SU-DHL-6 (cell line): ENCODE results near the gene PTBP3.

Source experiments
- H2AFZ ChIP-seq: fragments of 200-600 bp; sonication (generic); 2 replicates; pipeline ENCODE4 v1.6.1; 2014; ENCODE audit warnings: low read depth, mild to moderate bottlenecking, moderate library complexity, mixed read lengths, antibody characterized with exemption, low read length; ENCODE audit not compliant: severe bottlenecking
- H3F3A ChIP-seq: fragments of 200-600 bp; shearing (Covaris generic); 2 replicates; pipeline ENCODE4 v1.6.0; 2016; ENCODE audit warnings: antibody characterized with exemption, mild to moderate bottlenecking; ENCODE audit not compliant: insufficient read depth
- H3K27ac ChIP-seq: fragments of 200-600 bp; sonication (generic); 2 replicates; pipeline ENCODE4 v1.5.1; 2016; ENCODE audit warnings: low read depth, mild to moderate bottlenecking, low read length, moderate library complexity, mixed read lengths
- H3K27me3 ChIP-seq: fragments of 200-600 bp; sonication (generic), shearing (Covaris generic); 2 replicates; pipeline ENCODE4 v1.6.0; 2014; ENCODE audit warnings: mild to moderate bottlenecking, low read length
- H3K36me3 ChIP-seq: fragments of 200-600 bp; sonication (generic); 2 replicates; pipeline ENCODE4 v1.6.1; 2014; ENCODE audit warnings: mild to moderate bottlenecking, low read length, mixed read lengths
- H3K4me2 ChIP-seq: fragments of 300-600, 200-600 bp; shearing (Covaris generic), sonication (generic); 2 replicates; pipeline ENCODE4 v1.6.0; 2014; ENCODE audit warnings: low read length, low read depth, mild to moderate bottlenecking; ENCODE audit not compliant: poor library complexity, severe bottlenecking
- H3K4me3 ChIP-seq: fragments of 200-600 bp; sonication (generic); 2 replicates; pipeline ENCODE4 v1.5.1; 2014; ENCODE audit warnings: antibody characterized with exemption, low read length, mild to moderate bottlenecking, mixed read lengths; ENCODE audit not compliant: insufficient read depth, poor library complexity, severe bottlenecking
- H3K79me2 ChIP-seq: fragments of 200-600 bp; sonication (generic); 2 replicates; pipeline ENCODE4 v1.6.1; 2014; ENCODE audit warnings: mild to moderate bottlenecking, low read length, moderate library complexity; ENCODE audit not compliant: insufficient read depth
- H3K9ac ChIP-seq: fragments of 200-600 bp; sonication (generic); 2 replicates; pipeline ENCODE4 v1.7.0; 2014; ENCODE audit warnings: mild to moderate bottlenecking, low read length
- H3K9me2 ChIP-seq: fragments of 200-600 bp; sonication (generic); replicated peaks from 2 replicates; pipeline ENCODE4 v1.6.1; 2014; ENCODE audit warnings: low read length; ENCODE audit not compliant: insufficient read depth
- H3K9me3 ChIP-seq: fragments of 200-600 bp; sonication (generic); 2 replicates; pipeline ENCODE4 v1.6.1; 2014; ENCODE audit warnings: low read length, mixed read lengths; ENCODE audit not compliant: insufficient read depth
- H4K20me1 ChIP-seq: fragments of 200-600 bp; sonication (generic); 2 replicates; pipeline ENCODE4 v1.6.1; 2014; ENCODE audit warnings: low read depth, mild to moderate bottlenecking, antibody characterized with exemption, low read length, moderate library complexity, mixed read lengths
- CTCF ChIP-seq: fragments of 200-600 bp; sonication (generic); IDR thresholded peaks from one replicate; pipeline ENCODE4 v1.5.1; 2017; ENCODE audit warnings: antibody characterized with exemption, mild to moderate bottlenecking, low read length, moderate library complexity; ENCODE audit not compliant: insufficient read depth, poor library complexity, severe bottlenecking
- EZH2phosphoT487 ChIP-seq: fragments of 200-600 bp; sonication (generic), shearing (Covaris generic); conservative IDR thresholded peaks from 2 replicates; pipeline ENCODE4 v1.6.1; 2018; ENCODE audit warnings: mild to moderate bottlenecking, antibody characterized with exemption, low read length, moderate library complexity, mixed read lengths

PTBP3 gene

DNA sequence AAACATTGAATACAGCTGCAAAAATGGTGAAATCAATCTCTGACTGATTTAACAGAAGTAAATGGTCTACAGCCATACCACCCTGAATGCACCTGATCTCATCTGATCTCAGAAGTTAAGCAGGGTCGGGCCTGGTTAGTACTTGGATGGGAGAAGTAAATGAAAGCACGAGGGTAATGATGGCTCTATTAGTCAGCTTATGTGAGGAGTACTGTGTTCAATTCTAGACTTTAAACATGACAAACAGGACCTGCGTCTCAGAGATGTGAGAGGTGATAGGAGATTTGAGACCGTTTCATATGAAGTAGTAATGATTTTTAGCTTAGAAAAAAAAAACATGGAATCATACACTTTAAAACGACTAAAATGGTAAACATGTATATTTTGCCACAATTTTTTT lies 81.2 kb downstream of the PTBP3 start:
- Histone ChIP-seq H3F3A (no peaks in the 10 kb centered on the region; the same call in 1 of the 2 replicates), H3K4me2 (no peak overlapping the region), H3K9me3 (no peaks in the 10 kb centered on the region), H3K27me3 (no peaks in the 10 kb centered on the region), H2AFZ (no peak overlapping the region), H3K4me3 (no peak overlapping the region), H3K9ac (no peak overlapping the region), H3K9me2 (no peaks in the 10 kb centered on the region), H3K27ac (no peak overlapping the region), H4K20me1 (no peaks in the 10 kb centered on the region), H3K36me3 (peaks cover 26% of the 10 kb centered on the region; the same call in 1 of the 2 replicates), H3K79me2 (0 out of 2 replicates have a peak, but pooled peaks cover 4% of the 10 kb centered on the region)
- TF ChIP-seq EZH2phosphoT487: no peak
- TF ChIP-seq CTCF: no peak

- Histone ChIP-seq H2AFZ (no peak overlapping the region), H3K9ac (no peak overlapping the region), H4K20me1 (no peaks in the 10 kb centered on the region), H3K9me2 (no peaks in the 10 kb centered on the region), H3K4me3 (no peak overlapping the region), H3K9me3 (no peaks in the 10 kb centered on the region), H3F3A (no peaks in the 10 kb centered on the region; the same call in 1 of the 2 replicates), H3K79me2 (no peaks in the 10 kb centered on the region), H3K27ac (no peak overlapping the region), H3K4me2 (no peak overlapping the region), H3K36me3 (peaks cover 26% of the 10 kb centered on the region; the same call in 1 of the 2 replicates), H3K27me3 (no peaks in the 10 kb centered on the region)
- TF ChIP-seq CTCF (no peak), EZH2phosphoT487 (no peak)
Observed at GRCh38 chr9:112249277-112249676, 84.1 kb downstream of the PTBP3 start.

- Histone ChIP-seq H3K4me3 (no peak overlapping the region), H3K27ac (no peak overlapping the region), H3K9me3 (no peaks in the 10 kb centered on the region), H4K20me1 (no peaks in the 10 kb centered on the region), H3K27me3 (no peaks in the 10 kb centered on the region), H3K9me2 (no peaks in the 10 kb centered on the region), H3K36me3 (peaks cover 26% of the 10 kb centered on the region; the same call in 1 of the 2 replicates), H3K9ac (no peak overlapping the region), H3K4me2 (no peak overlapping the region), H2AFZ (no peak overlapping the region), H3F3A (no peaks in the 10 kb centered on the region; the same call in 1 of the 2 replicates), H3K79me2 (no peaks in the 10 kb centered on the region)
- TF ChIP-seq CTCF: no peak
Observed at GRCh38 chr9:112248722-112249121, 84.7 kb downstream of the PTBP3 start.
